ENCODE data around the gene GFM1. TPM values are rescaled to one million over a fixed set of nuclear protein-coding genes. Genes with fewer than 3 reads are reported as not detected.
A peak's percentile ranks its signal among the peaks of the same experiment; 100 is the strongest.

GFM1 gene
- total RNA-seq, 4 donors from 2014 or later: 36.4 to 46.6 (median 39.0) TPM

DNA sequence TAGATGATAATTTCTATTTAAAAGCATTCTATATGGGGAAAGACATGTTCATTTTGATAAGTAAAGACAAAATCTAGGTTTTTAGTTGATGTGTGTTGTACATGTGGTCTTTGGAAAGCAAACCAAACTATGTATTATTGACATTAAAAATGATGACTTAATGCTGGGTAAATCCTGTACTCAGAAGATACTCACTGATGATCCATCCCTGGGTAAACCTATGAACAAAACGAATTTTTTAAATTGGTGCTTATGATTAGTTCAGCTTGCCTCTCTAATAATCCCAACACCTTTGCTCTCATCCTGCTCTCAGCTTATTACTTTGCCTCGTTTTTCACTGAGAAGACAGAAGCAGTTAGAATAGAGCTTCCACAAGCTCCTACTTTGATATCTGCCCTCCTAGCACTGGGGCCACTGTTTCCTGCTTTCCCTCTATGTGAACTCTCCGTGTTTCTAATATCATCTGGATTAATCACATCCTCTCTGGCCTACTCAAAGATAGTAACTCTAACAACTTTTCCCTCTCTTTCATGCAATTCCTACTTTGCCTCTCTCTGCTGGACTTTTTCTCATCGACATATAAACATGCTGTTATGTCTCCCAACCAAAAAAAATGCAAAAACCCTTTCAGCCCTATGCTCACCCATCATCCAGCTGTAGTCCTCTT is 58.6 kb downstream of the GFM1 start:
- no peak for DNase-seq (ENCODE audit: extremely low spot score)
- Histone ChIP-seq H3K27ac (replicated peaks in 1 of 4) (no peak overlapping the region), H3K4me1 (peaks cover 0 to 12% (median 4%) of the 10 kb centered on the region in 4 donors), H3K9me3 (no peaks in the 10 kb centered on the region), H3K36me3 (peaks cover 2 to 23% (median 17%) of the 10 kb centered on the region in 4 donors), H3K27me3 (no peaks in the 10 kb centered on the region), H3K4me3 (no peak overlapping the region)
- TF ChIP-seq EP300 (IDR thresholded peaks at IDR 0.05): no peak
- TF ChIP-seq, protein P1, sequence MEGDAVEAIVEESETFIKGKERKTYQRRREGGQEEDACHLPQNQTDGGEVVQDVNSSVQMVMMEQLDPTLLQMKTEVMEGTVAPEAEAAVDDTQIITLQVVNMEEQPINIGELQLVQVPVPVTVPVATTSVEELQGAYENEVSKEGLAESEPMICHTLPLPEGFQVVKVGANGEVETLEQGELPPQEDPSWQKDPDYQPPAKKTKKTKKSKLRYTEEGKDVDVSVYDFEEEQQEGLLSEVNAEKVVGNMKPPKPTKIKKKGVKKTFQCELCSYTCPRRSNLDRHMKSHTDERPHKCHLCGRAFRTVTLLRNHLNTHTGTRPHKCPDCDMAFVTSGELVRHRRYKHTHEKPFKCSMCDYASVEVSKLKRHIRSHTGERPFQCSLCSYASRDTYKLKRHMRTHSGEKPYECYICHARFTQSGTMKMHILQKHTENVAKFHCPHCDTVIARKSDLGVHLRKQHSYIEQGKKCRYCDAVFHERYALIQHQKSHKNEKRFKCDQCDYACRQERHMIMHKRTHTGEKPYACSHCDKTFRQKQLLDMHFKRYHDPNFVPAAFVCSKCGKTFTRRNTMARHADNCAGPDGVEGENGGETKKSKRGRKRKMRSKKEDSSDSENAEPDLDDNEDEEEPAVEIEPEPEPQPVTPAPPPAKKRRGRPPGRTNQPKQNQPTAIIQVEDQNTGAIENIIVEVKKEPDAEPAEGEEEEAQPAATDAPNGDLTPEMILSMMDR (IDR thresholded peaks at IDR 0.05): no peak
- TF ChIP-seq POLR2AphosphoS5 (IDR thresholded peaks at IDR 0.05): no peak
- TF ChIP-seq POLR2A (IDR thresholded peaks at IDR 0.05; ENCODE audit: low read depth): no peak
- 80% methylated on average over 4 of the region's 4 CpGs for WGBS
- intact Hi-C loops (cut with DNase I): no loop called here

DNA sequence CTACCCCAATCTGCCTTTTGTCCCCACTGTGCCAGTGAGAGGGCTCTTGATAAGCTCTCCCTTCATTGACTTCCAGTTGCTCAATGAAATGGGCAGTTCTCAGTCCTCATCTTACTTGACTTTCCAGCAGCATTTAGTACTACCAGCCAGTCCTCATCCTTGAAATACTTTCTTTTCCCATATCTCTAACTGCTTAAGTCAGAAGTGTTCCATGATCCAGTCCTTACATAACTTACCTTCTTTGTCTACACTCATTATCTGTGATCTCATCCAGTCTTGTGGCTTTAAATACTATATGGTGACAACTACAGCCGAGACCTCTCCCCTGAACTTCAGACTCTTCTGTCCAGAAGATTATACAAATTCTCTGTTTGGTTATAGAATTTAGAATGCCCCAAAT is 59.2 kb downstream of the GFM1 start:
- Histone ChIP-seq H3K9me3 (no peaks in the 10 kb centered on the region), H3K36me3 (peaks cover 9 to 29% (median 23%) of the 10 kb centered on the region in 4 donors), H3K4me3 (no peak overlapping the region), H3K27ac (replicated peaks in 1 of 4) (no peak overlapping the region), H3K27me3 (no peaks in the 10 kb centered on the region), H3K4me1 (peaks cover 0 to 12% (median 4%) of the 10 kb centered on the region in 4 donors)
- DNase-seq (ENCODE audit: extremely low spot score): no peak
- intact Hi-C loops (cut with DNase I): no loop called here
- WGBS: 95% methylated on average over 1 of the region's 1 CpG
- no peak for TF ChIP-seq POLR2AphosphoS5 (IDR thresholded peaks at IDR 0.05)
- TF ChIP-seq EP300 (IDR thresholded peaks at IDR 0.05): no peak

DNA sequence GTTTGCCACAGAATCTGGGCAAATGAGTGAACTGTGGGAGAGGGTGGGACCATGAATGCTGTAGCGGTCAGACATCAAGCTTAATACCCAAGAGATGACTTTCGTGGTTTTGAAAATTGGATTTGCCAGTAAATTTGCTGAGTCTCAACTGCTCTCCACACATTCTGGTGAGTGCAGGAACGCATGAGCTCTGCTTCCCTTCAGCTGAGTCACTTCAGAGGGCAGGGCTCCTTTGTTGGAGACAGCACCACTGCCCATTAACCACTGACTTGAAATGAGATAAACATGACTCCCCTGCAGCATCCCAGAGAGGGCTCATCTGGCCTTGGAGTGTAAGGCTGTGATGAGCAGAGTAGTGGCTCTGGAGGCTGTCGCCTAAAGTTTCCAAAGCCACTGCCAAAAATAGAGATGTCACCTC is 65.3 kb downstream of the GFM1 start:
- H3K27ac ChIP-seq (replicated peaks in 1 of 4): no peak overlapping the region
- intact Hi-C loops (cut with DNase I): no loop called here
- peaks cover 11 to 51% (median 35%) of the 10 kb centered on the region in 4 donors for H3K36me3 ChIP-seq
- TF ChIP-seq POLR2A (IDR thresholded peaks at IDR 0.05; ENCODE audit: low read depth) (no peak), EP300 (IDR thresholded peaks at IDR 0.05) (no peak), POLR2AphosphoS5 (IDR thresholded peaks at IDR 0.05) (no peak)
- TF ChIP-seq, protein P1 (IDR thresholded peaks at IDR 0.05): no peak
- no peaks in the 10 kb centered on the region for H3K27me3 ChIP-seq
- H3K4me3 ChIP-seq: no peak overlapping the region
- WGBS: 49% methylated on average over 4 of the region's 4 CpGs
- no peaks in the 10 kb centered on the region for H3K9me3 ChIP-seq
- H3K4me1 ChIP-seq: peaks cover 22 to 33% (median 28%) of the 10 kb centered on the region in 4 donors
- no peak for DNase-seq (ENCODE audit: extremely low spot score)

DNA sequence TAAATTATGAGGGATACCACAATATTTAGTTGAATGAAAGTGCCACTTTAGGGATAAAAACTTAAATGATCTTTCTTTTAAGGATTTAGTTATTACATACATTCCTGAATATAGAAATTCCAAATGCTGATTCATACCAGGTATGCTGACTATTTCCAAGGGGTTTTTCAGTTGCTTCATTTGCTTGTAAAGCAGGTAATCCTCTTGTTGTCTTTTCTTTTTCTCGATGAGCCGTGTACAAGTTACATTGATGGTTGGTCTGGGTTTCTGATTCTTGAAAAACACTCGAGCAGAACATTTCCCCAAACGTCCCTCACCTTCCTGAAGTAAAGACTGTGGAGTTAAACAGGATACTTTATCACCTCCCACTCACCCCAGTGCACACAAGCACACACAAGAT is 66.3 kb downstream of the GFM1 start:
- no peak for TF ChIP-seq POLR2AphosphoS5 (IDR thresholded peaks at IDR 0.05)
- Histone ChIP-seq H3K27ac (replicated peaks in 1 of 4) (no peak overlapping the region), H3K36me3 (peaks cover 11 to 51% (median 32%) of the 10 kb centered on the region in 4 donors), H3K27me3 (no peaks in the 10 kb centered on the region), H3K4me3 (no peak overlapping the region), H3K4me1 (peaks cover 22 to 33% (median 28%) of the 10 kb centered on the region in 4 donors), H3K9me3 (no peaks in the 10 kb centered on the region)
- 84% methylated on average over 4 of the region's 4 CpGs for WGBS
- intact Hi-C loops (cut with DNase I): no loop called here
- no peak for DNase-seq (ENCODE audit: extremely low spot score)

DNA sequence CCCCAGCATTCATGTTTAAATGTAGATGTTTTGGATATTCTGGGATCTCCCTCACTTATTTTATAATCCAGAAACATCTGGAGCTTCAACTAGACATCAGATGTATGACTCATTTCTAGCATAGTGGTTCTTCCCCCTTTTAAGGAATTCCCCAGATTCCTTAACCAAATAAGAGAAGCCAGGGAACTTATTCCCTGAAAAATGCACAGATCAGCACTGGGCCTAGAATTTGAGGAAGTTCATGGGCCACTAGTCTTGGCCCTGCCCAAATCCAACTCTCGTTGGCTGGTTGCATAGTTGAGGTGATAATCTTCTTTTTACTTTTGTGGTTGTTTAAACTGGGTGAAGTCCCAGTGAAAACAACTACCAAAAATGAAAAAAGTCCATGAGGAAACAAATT is 67.6 kb downstream of the GFM1 start:
- H3K27ac ChIP-seq (replicated peaks in 1 of 4): peak overlapping the region in 2 of 4 donors; percentile 36 to 57
- H3K4me1 ChIP-seq: peaks cover 22 to 33% (median 28%) of the 10 kb centered on the region in 4 donors
- intact Hi-C loops (cut with DNase I): no loop called here
- H3K9me3 ChIP-seq: no peaks in the 10 kb centered on the region
- no peak overlapping the region for H3K4me3 ChIP-seq
- 48% methylated on average over 1 of the region's 1 CpG for WGBS
- no peaks in the 10 kb centered on the region for H3K27me3 ChIP-seq
- peaks cover 11 to 50% (median 31%) of the 10 kb centered on the region in 4 donors for H3K36me3 ChIP-seq
- TF ChIP-seq POLR2A (IDR thresholded peaks at IDR 0.05; ENCODE audit: low read depth): no peak
- no peak for TF ChIP-seq POLR2AphosphoS5 (IDR thresholded peaks at IDR 0.05)
- TF ChIP-seq, protein P1 (IDR thresholded peaks at IDR 0.05): no peak
- no peak for TF ChIP-seq EP300 (IDR thresholded peaks at IDR 0.05)
- DNase-seq (ENCODE audit: extremely low spot score): no peak
